Activated CD4-positive, CD25-positive, alpha-beta regulatory T cell (primary cell): ENCODE data around the gene NDRG3.

Experiments used
- DNase-seq, 4 experiments: peaks; one replicate each; lab custom pipeline; 2025; lab: John Stamatoyannopoulos, UW

The NDRG3 gene

DNA sequence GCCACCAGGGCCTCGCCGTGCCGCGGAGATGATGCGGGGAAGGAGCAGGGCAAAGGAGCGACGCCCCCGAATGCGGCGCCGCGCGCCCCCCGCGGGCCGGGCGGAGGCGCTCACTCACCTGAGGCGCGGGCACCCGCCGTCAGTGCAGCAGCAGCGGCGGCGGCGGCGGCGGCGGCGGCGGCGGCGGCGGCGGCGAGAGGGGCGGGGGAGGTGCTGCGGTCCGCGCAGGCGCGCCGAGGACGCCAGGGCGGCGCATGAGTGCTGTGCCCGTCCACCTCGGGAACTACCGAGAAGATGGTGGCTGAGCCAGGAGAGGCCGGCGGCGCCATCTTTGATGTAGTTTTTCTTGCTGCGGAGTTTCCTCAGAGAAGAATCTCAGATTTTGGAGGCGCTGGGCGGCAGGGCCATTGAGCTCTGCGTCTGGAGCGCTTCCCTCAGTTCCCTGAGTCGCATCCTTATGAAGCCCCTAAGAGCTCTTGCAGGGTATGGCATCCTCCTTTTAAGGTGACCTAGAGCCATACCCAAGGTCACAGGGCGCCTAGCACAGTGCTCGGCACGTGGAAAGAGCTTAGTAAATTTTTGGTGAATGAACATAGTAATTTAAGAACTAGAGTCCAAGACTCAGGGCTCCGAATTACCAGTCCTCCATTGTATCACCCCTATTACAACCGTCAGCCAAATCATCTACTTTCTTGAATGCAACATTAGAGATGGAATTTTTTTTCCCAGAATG is at the start of gene NDRG3:
TSS of gene NDRG3 (minus strand) at position 164 of the 733 bp plus-strand sequence. CDS start 24,355 bp downstream, outside the sequence.
- peak; percentile 73 to 88 (median 80) for DNase-seq

DNA sequence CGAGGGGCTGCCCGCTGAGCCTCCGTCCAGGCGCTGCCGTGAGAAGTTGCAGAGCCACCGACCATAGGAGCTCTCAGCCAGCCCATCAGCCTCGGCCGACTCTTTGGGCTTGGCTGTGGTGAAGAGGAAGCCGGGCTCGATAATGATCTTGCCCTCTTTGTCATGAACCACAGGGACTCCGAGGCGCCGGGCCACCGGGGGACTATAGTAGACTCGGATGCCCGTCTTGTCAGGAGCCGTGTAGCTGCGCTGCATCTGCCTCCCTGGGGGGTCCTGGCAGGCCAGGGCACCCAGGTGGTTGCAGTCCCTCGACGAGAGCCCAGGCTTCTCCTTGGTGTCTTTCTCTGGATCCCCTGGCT is 48.2 kb upstream of the NDRG3 start:
- no peak for DNase-seq

DNA sequence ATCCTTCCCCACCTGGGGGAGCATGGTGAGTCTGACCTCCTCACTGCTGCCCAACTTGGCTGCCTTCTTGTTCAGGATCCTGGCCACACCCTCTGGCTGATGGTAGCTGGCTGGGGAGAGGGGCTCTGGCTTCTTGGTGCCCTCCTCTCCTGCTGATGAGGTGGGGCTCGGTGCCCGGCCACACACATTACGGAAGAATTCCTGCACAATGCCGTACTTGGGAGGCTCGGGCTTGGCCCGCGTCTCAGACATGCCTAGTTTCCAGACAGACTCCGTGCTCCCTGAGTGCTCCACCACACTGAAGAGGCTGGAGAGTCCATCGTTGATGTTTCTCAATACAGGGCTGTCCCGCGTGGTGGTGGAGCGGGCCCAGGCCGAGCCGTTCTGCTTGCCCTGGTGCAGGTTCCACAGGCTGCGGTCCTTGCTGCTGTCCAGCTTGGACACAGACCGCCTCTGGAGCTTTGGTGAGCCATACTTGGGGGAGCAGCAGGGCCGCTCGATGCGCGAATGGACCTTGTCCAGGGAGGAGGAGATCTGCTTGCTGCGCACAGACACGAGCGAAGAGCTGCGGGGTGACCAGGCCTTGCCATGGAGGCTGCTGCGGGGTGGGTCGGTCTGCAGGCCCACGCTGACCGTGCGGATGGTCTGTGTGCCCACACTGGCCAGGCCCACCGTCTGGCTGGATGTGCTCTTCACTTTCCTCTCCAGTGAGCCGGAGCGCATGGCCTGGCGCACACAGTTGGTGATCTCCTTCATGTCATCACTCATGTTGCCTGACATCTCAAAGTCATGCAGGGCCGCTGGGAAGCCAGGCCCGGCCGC is 47.6 kb upstream of the NDRG3 start:
- no peak for DNase-seq

DNA sequence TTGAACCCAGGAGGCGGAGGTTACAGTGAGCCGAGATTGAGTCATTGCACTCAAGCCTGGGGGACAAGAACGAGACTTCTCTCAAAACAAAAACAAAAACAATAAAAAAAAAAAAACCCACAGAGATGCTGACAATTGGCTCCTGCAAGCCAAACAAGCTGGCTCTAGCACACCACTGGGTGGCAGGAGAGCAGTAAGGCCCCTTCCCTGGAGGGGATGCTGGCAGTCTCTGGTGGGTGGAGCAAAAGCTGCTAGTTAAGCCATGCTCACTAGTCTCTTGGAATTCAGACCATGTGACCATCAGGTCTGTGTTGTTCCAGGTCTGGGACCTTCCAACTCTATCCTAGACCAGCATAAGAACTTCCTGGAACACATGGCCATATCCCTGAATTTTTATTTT is 46.5 kb upstream of the NDRG3 start:
- no peak for DNase-seq

DNA sequence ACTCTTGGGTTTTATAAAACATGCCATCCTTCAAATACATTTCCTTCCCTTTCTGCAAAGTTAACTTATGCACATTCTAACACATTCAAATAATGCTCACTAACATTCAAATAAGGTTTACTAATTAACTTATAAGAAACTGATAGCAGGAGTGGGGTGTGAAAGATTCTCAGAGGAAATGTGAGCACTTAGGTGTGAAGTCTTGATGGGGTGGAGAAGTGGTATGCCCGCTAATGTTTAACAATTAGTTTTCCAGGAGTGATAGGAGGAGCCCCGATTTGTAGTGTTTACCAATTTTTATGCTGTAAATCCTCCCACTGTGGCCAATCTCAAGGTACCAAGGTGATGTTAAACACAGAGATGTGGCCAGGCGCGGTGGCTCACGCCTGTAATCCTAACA is 46.0 kb upstream of the NDRG3 start:
- DNase-seq = no peak

DNA sequence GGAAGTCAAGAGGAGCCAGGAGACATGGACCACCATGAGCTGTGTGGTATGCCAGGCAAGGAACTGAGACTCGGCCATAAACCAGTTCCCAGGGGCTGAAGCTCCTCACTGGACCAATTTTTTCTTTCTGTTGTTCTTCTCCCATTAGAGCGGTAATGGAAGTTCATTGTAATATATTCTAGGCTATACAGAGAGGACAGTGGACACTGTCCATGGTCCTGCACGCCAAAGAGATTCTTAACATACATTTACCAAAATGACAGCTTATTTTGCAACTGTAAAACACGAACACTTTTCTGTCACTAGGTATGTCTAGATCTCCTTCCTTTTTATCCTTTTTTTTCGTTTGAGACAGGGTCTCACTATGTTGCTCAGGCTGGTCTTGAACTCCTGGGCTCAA is 40.8 kb upstream of the NDRG3 start:
- no peak for DNase-seq

DNA sequence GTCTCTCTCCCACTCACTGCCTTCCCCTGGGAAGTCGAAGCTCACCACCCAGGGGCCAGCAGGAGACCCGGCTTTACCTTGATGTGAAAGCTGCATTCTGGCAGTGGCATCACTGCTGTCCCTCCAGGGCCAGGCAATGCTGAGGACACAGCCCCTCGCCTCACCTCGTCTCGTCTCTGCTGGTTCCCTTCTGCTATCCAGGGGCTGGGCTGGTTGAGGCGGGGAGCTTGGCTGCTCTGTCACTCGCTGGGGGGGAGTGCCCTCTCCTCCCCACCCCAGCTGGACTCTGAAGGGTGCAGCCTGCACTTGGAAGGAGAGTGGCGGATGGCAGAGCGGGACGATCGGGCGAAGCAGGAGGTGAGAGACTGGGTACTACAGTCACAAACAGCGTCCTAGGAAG is 40.4 kb upstream of the NDRG3 start:
- no peak for DNase-seq

DNA sequence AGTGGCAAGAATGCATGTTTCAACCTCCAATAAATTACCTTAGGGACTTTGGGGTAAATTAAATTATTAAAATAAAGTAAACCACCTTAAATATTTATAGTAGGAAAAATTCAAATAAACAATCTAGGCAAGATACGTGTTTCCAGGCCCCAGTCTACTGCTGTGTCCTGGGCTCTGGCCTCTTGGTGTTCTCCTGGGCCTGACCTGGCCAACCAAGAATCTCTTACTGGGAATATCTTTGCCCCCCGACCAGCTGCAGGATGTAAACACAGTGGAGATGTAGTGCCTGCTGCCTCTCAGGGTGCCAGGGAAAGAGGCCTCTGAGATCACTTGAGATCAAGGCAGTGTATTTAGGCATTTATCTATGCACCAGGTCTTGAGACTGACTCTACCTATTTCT is 39.4 kb upstream of the NDRG3 start:
- no peak for DNase-seq

DNA sequence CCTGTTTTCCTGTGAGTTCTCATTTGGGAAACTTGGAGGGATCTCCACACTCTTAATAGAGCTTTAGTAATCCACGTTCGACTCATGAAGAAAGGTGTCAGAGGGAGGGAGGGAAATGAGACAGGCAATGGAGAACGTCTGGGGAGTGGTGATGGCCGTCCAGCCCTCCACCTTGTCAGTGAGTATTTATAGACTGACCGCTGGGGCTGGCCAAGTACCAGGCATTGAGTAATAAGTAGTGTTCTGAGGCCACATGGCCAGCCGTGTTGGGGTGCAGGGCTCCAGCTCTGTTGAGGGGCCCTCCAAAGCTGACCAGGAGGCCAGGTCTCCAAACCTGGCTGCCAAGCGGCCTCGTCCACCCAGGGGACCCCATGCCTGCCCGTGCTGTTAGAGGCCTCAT is 39.0 kb upstream of the NDRG3 start:
- DNase-seq = no peak

DNA sequence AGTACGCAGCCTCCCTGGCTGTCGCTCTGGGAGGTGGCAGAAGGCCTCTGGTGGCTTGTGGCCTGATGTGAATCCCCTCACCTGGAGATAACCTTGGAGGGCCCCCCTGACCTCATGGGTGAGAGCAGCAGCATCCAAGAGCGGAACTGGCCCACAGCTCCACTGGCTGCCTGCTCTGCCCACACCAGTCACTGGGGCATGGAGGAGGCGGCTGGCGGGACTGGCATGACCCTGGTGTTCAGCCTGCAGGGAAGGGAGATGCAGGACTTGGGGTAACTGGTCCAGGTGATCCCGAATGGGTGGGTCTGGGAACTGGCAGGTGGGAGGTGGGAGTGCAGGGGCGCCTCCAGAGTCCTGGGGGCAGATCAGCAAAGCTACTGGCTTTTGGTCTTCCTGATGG is 38.2 kb upstream of the NDRG3 start:
- no peak for DNase-seq

DNA sequence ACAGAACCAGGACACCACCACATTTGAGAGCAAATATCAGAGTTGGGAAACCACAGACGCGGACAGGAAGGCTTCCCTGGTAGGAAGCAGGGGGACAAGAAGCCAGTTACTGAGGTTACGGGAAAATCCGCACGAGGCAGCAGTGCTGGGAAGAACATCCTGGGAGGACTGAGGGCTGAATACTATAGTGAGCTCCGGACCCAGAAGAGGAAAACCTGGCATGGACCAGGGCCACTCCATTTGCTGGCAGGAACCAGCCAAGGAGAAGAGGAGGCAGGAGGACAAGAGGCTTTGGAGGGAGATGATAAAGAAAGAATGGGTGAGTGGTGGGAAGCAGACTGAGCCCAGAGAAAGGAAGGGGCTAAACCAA is 33.8 kb upstream of the NDRG3 start:
- DNase-seq = no peak

DNA sequence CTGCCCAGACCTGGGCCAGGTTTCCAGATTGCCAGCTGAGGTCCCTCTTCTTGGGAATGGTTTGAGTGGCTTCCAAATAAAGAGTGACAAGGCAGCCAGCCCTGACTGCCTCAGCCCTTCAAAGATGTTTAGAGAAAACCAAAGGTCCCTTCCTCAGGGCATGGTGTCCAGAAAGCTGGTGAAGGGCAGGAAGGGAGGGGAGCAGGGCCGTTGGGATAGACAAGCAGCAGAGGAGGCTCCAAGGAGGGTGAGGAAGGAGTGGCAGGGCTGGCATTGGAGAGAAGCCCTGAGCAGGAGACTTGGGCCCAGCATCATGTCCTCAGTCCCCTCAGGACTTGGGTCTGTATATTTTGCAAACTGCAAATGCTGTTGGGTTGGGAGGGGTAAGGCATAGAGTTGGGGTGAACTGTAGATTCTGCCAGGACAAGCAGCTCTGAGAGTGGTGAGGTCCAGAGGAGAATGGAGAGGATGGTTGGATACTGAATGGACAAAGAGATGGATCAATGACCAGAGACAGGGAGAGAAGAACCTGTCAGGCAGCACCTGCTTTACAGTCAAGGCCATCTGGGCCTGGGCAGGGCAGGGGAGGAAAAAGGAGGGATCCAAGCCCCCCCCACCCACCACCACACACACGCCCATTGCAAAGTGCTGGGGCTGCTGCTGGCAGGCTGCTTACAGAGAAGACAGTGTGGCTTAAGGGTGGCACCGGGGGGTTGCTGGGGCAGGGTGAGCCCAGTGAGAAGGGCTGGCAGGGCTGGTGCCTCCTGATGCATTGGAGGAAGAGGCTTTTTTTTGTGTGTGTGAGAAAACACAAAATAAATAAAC is 33.2 kb upstream of the NDRG3 start:
- DNase-seq = no peak

DNA sequence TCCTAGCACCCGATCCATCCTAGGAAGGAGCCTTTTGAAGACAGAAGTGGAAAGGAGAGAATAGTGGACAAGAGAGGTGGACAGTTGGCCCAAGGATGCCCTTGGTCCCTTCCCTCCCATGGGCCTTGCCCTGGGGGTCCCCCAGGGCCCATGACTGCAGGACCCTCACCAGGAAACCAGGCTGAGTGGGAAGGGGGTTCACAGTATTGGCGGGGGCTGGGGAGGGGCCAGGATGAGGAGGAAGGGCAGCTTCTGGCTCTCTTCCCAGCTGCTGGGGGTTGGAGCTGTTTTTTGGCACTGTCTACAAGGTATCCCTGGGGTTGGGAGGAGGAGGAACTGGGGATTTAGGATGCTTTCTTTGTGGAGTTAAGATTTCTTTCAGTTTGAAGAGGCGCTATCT is 31.7 kb upstream of the NDRG3 start:
- DNase-seq = no peak

DNA sequence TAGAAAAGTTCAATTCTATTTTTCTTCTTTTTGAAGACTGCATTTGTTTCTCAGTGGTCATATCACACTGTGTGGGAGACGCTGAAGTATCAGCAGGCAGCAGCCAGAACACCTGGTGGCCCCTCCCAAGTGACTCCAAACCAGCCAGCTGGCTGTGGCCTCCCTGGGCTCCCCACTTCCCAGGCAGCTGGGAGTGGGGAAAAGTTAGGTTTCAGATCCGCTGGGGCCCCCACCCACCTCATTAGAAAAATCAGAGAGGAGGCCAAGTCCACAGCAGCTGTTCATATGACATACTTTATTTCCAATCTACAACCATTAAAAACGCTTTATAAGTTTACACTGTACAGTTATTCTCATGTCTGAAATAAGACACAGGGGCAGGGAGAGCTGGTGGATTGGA is 31.3 kb upstream of the NDRG3 start:
- DNase-seq = no peak

DNA sequence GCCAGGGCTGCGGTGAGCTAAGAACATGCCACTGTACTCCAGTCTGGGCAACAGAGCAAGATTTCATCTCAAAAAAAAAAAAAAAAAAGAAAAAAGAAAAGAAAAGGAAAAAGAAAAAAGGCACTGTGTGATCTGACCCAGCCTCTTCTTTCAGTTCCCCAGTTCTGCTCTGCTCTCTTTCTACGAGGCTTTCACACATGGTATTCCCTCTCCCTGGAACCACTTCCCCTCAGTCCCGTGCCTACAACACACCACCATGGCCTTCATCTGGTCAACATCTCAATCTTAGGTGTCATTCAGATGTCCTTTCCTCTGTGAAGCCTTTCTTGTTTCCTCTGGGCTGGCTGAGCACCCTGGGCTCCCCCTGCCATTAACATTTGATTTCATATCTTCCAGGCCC is 29.9 kb upstream of the NDRG3 start:
- no peak for DNase-seq

DNA sequence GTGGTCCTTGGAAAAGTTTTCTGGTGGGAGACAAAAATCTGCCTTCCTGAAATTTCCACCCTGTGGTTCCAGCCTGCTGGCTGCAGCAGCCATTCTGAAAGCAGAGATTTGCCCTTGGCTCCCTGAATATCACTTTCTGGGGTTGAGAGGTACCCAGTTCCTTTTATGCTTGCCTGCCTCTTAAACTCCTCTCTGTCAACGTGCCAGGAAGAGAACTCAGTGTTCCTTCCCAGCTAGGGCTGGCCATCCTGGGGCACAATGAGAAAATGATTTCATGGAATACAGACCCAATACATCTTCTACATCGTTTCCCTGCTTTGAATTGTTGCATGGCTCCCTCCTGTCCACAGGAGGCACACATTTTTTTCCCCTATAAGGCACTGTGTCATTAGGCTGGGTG is 29.3 kb upstream of the NDRG3 start:
- no peak for DNase-seq

DNA sequence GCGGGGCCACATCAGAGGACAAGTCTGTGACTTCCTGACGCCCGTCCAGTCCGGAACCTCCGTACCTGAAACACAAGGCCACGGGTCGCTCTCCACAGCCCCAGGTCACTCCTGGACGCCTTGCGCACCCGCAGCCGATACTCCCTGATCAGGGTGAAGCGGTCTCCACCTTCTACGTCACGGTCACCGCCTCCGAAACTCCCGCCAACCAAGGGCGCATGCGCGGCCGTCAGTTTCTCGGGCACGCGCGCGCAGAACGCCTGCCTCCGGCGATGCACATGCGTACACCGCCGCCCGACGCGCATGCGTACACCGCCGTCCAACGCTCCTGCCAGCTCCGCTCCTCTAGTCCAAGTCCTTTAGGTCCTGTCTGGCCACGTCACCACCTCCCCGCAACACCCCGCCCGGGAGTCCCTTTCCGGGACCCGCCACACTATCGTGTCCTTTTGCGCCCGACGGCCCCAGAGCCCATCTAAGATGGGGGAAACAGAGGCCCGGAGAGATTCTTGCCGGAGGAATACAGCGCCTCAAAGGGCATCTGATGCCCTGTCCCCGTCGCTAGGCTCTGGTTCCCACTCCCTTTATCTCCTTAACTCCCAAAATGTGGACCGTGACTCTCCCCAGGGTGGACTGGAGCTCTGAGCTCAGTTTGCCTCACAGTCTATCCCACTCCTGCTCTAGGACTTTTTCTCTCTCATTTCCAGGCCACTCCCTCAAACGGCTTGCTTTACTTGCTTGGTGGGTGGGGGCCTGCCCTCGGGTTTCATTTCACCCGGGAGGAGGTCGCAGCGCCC is 27.9 kb upstream of the NDRG3 start, which contains the start of gene DSN1:
TSS of gene DSN1 (minus strand) at position 167 of the 794 bp plus-strand sequence. CDS start 2,305 bp downstream, outside the sequence.
- DNase-seq = peak; percentile 94 to 97 (median 96)

DNA sequence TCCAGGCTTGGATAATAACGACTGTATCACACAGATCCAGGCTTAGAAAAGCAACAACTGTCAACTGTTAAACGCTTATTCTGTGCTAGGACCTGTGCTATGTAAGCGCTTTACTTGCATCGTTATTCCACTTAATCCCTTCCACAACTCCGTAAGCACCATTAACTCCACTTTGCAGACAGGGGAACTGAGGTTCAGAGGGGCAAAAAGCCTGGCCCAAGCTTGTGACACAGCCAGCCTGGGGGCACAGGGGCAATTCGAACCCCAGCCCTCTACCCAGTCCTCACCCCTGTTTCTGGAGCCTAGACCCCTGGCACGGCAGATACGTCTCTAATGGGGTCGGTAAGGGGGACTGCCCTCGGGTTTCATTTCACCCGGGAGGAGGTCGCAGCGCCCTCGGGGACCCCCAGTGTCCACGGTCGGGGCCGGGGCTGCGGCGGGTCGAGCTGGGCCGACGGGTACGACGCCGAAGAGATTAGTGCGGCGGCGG is 27.3 kb upstream of the NDRG3 start:
- DNase-seq = no peak

DNA sequence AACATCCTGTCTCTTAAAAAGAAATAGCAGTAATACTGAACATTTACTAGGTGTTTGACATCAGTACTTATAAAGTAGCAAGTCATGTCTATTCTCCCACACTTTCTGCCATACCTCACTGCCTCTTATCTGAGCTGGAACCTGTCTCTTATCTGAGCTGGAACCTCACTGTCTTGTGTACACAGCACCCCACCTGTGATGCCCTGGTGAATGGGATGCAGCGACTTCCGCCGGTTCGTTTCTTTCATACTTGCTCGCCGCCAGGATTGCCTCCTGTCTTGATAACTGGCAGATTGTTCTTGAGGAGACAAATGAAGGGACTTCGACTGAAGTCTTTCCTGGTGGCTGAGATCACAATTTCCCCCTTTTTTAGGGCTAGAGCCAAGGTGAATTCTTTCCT is 24.8 kb upstream of the NDRG3 start:
- no peak for DNase-seq

DNA sequence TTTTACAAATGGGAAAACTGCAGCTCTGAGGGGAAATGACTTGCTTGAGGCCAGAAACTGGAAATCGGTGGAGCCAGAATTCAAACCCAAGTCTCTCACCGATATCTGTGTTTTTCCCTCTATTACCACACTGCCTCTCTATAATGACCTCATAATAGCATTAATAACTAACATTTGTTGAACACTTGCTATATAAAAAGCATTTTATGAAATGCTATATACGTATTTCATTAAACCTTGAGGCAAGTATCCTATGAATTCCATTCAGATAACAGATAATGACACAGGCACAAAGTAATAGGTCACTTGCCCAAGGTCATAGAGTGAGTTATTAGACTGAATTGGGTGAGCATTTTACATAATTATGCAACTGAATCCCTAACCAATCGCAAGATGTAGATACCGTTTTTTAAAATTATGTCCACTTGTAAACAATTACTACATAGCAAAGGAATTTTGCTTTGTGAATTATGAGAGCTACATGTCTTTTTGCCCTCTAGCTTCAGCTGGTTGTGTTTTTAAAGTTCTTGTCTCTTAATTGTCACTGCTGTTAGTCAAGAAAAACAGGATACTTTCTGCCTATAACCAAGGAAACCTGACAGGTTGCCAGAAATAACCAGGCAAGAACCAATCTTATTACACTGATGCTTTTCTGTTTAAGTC is 23.0 kb upstream of the NDRG3 start:
- no peak for DNase-seq

DNA sequence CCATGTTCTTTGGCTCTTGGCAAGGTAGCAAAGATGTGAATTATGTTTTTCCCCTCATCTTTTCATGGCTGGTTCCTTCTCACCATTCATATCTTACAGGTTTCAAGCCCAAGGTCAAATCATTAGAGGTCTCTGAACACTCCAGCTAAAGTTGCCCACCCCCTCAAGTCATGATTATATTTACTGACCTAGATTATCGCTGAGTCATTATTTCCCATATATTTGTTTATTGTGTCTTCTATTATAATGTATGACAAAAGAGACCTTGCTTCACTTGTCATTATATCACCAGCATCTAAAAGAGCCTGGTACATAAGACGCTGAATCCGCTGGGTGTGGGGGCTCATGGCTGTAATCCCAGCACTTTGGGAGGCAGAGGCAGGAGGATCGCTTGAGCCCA is 15.2 kb upstream of the NDRG3 start:
- no peak for DNase-seq
